Stimulated activated CD4-positive, alpha-beta T cell treated with anti-CD3 and anti-CD28 coated beads, Interleukin-2, amount 100 ng/mL, for 48 hours (primary cell): ENCODE data around the gene FOXJ3.
"Not testable (repeated sequence)": the region's sequence is repeated elsewhere in the genome, so short reads cannot be mapped to it uniquely, and the experiment has no call there.

ENCODE experiments used
- DNase-seq, 2 donors: peaks; one replicate each; pipeline ENCODE4 v3.0.0-alpha.2; 2020

The FOXJ3 gene

DNA sequence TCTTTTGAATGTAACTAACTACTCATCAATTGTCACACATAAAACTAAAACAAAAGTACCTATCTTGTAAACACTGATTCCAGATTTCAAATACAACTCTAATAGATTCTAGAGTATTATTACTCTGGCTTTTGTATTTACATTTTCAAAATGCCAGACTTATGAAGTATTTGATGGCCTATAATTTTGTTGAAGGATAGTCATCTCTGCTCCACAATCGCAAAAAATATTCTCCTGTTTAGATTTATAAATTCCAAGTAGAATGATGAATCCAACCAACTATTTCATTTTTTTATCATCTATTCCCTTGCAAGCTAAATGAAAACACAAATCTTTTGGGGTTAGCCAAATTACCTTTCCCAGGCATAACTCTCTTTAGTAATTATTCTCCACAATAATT is 95.5 kb downstream of the FOXJ3 start:
- DNase-seq: no peak

DNA sequence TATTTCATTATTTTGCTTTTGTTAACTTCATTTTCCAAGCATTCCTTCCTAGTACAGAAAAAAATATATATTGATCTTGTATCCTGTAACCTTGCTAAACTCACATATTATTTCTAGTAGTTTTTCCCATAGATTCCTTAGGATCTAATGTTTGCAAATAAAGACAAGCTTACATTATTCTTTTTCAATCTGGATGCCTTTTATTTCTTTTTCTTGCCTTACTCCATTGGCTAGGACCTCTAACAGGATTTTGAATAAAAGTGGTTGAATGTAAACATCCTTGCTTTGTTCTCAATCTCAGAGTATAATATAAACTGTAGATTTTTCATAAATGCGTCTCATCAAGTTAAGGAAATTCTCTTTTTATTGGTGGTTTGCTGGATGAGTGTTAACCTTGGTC is 96.0 kb downstream of the FOXJ3 start:
- DNase-seq: no peak

DNA sequence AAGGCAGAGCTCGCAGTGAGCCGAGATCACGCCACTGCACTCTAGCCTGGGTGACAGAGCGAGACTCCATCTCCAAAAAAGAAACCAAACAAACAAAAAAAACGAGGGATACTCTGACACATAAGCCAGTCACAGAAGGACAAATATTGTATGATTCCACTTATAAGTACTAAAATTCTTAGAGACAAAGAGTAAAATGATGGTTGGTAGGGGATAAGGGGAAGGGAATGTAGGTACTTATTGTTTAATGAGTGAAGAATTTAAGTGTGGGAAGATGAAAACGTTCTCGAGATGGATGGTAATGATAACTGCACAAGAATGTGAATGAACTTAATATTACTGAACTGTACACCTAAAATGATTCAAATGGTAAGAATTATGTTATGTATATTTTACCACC is 103.8 kb downstream of the FOXJ3 start:
- DNase-seq: no peak

DNA sequence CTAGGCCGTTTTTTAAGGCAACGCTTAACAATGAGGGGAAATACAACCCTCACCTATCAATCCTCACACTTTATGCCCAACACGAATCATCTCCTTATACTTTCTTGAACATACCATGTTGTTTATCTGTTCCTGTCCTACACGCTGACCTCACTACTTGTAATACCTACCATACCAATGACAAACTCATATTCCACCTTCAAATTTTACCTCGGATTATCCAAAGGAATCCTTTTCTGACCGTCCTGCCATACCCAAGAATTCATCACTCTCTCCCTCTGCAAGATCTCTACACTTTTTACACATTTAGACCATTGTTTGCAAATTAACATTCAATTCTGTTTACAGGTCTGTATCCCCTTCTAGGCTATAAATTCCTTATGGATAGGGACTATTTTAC is 106.1 kb downstream of the FOXJ3 start:
- DNase-seq: no peak

DNA sequence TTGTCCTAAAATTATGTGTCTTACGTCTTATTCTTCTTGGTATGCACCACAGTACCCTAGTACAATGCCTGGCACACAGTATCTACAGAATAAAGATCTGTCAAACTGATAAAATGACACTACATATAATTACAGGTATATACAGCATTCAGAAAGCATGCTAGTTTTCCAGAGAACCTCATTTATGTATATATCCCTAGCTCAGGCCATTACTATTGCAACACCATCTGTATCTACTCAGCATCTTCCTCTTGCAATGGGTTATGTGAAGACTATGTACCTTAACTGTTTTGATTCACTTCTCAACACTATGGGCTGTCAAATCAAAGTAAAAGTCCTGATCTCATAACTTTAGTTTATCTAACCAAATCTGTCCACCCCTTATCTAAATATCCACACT is 112.0 kb downstream of the FOXJ3 start:
- DNase-seq: no peak

DNA sequence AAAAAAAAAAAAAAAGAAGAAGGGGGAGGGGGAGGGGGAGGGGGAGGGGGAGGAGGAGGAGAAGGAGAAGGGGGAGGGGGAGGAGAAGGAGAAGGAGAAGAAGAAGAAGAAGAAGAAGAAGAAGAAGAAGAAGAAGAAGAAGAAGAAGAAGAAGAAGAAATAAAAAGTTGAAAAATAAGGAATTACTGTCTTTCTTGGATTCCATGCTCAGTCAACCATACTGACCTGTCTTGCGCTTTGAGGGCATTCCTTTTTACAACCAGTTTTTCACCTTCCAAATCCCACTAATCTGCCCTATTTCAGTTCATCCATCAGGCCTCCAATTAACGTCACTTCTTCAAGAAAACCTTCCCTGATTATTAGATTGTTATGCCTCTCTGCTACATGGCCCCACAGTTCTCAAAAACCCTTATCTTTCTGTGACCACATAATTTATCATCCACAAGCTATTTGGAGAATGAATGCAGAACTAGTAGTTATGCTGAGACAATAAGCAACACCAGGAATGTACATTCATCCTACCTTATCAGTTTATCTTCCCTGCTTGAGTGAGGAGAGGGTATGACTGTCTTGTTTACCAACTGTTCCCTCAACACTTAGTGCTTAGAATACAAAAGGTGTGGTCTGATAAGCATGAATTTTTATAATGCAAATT is 113.0 kb downstream of the FOXJ3 start:
- no peak for DNase-seq

DNA sequence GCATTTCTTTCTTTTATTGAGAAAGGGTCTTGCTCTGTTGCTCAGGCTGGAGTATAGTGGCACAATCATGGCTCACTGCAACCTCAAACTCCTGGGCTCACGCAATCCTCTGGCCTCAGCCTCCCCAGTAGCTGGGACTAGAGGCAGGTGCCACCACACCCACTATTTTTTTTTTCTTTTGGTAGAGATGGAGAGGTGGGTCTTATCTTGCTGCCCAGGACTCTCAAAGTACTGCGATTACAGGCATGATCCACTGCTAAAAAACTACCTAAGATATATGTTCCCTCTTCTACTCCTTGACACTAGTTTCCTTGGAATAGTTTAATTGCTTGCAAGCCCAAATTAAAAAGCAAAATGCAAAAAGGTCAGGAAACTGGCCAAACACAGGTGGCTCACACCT is 113.6 kb downstream of the FOXJ3 start:
- no peak for DNase-seq

DNA sequence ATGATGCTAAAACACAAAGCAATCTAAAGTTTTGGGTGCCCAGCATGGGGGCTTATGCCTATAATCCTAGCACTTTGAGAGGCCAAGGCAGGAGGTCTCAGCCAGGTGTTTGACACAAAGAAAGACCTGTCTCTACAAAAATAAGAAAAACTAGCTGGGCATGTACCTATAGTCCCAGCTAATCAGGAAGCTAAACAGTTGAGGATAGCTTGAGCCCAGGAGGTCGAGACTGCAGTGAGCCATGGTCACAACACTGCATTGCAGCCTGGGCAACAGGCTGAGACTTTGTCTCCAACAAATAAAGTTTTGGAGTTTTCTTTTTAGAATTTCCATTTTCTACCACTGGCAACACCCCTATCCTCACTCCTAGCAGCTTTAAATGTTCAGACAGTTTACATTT is 115.4 kb downstream of the FOXJ3 start:
- DNase-seq: no peak

DNA sequence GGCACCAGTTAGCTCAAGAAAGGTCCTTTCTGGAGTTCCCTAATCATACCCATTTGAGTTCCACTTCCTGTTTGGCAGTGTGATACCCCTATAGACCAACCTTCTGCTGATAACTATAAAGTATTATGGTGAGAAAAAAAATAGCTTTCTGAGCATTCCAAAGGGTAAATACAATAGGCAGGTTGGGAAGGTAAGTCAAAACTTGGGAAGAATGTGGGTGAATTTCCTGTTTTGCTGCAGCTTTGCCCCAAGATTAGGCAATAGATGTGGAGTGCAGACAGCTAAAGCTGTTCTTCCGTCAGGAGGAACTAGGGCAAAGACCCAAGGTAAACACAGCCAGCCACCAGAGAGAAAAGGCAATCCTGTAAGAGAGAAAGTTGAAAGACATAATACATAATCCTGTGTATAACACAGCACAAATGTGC is 120.6 kb downstream of the FOXJ3 start:
- DNase-seq: no peak

DNA sequence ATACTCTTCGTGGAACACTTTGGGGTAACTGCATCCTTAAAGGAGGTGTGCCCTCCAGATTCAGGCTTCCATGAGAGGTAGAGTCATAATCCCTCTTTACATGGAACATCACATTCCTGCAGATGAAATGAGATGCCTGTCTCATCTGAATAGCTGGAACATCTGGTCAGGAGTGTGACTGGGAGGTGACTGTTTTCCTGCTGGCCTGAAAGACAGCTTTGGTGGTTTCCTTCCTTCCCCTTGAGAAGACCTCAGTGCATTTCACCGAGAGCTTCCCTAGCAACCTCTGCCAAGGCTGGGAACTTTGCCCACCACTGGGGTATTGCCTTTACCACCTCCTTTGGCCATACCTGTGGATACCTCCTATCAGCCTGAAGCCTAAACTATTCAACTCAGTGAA is 123.8 kb downstream of the FOXJ3 start:
- DNase-seq: no peak

DNA sequence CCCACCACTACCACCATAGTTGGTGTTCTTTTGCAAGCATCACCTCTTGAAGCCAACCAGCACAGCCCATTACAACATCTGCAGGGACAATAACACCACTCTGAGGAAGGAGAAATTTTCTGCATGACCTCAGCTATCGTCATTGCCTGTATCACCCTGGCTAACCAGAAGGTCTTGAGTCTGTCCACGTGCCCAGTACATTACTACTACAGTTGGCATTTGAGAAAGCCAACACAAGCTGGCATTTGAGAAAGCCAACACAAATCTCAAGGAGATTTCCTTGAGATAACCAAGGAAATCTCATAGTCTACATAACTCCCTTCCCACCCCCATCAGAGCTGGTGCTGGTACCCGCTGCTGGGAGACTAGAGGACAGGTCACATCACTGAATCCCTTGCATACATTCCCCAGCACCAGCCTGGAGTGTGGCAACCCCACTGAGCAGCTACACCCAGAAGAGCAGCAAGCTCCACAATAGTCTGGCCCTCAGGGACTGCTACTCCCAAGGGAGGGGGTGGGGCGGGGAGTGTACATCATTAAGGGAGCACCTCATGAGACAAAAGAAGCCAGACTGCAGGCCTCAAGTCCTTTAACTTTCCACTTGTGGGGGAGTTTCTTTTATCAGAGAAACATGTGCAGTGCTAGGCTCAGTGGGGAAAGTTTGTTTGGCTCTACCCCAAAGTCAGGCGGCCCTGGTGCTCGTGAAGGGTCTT is 124.5 kb downstream of the FOXJ3 start:
- DNase-seq: no peak

DNA sequence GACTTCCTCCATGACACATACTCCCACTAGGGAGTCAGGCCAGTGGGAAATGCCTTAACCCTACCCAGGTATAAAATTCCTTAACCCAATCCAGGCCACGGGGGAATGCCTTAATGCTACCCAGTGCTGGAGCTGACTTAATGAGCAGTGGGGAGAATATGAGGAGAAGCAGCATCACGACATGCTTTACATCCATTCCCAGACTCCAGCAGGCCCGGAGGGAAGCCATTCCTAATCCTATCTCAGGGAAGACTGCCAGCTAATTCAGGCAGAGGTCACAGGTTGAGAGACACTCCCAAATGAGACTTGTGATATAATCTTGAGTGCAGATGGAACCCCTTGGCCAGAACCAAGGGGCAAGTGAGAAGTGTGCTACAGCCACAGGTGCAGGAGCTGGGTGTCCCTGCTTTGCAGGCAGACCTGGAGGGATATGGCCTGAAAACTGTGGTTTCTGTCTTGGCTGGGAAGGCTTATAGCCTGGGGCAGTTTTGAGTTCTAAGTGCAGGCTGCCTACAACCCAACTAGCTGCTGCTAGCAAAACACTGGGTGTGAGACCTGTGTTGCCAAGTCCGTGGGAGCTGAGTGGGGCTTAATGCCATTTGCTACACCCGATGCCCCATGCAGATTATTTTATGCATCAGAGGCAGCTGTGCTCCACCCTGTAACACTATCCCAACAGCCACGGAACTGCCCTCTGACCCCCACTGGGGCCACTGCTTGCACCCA is 125.3 kb downstream of the FOXJ3 start:
- no peak for DNase-seq

DNA sequence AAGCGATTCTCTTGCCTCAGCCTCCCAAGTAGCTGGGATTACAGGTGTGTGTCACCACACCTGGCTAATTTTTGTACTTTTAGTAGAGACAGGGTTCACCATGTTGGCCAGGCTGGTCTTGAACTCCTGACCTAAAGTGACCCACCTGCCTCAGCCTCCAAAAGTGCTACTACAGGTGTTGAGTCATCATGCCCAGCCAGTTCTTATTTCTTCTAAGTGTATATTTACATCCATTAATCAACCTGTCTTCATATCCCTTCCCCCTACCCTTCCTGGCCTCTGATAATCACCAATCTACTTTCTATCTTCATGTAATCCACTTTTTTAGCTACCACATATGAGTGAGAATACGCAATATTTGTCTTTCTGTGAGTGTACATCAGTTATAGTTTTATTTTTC is 128.1 kb downstream of the FOXJ3 start:
- not testable (repeated sequence) for DNase-seq

DNA sequence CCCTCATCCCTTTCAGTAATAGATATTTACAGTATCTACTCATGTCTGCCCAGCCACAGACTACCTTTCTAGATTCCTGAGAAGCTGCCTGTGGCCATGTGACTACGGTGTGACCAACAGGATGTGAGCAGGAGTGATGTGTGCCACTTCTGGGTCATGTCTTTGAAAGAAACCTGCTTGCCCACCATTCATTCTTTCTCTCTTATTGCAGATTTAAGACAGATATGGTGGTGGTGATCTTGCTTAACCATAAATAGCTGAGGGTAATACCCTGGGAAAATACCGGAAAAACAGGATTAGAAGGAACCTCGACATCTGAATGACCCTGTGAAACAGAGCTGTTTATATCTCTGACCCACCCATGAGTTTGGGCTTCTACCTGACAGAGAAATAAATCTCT is 128.9 kb downstream of the FOXJ3 start:
- DNase-seq: no peak

DNA sequence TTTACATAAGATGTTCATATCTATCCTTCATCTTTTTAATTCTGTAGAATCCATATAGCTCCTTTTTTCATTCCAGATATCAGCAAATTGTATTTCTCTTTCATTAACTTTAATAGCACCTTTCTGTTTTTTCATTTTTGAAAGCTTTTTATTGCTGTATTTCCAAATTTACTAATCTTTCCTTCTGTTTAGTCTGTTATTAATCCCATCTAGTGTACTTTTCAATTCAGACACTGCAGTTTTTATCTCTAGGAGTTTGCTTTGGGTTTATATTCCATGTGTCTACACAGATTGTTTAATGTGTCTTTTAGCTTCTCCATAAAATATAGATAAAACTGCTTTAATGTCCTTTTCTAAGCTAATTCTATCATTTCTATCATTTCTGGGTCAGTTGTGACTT is 133.0 kb downstream of the FOXJ3 start:
- no peak for DNase-seq

DNA sequence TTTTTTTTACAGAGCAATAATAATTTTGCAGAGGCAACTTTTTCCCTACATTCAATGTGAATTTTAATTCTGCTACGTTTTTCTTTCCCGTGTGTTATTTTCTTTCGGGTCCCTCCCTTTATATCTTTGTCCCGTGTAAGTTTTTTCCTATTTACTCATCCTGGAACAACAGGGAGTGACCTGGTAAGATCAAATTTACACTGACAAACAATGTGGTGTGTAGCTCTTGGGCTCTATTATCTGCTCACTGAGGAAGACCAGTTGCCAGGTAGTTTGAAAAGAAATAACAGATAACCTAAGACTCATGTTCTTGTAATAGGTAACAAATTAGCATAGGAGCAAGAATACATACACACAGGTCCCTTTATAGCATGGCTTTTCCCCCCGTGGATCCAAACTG is 136.8 kb downstream of the FOXJ3 start:
- no peak for DNase-seq

DNA sequence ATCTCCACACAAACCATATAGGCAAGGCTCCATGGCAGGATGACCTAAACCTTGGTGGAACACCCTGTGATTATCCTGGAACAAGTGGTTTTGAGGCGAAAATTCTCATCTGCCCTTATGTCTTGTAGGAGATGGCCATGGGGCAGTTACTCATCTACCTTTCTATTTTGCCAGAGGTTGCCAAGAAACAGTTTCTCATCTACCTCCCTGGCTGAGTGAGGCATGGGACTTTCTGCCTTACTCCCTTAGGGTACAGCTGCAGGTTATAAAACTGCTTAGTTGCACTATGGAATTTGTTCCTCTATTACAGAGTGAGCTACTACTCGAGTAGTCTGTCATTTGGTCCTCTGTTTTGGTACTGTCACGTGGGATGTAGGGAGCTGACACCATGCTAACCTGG is 139.2 kb downstream of the FOXJ3 start:
- no peak for DNase-seq

DNA sequence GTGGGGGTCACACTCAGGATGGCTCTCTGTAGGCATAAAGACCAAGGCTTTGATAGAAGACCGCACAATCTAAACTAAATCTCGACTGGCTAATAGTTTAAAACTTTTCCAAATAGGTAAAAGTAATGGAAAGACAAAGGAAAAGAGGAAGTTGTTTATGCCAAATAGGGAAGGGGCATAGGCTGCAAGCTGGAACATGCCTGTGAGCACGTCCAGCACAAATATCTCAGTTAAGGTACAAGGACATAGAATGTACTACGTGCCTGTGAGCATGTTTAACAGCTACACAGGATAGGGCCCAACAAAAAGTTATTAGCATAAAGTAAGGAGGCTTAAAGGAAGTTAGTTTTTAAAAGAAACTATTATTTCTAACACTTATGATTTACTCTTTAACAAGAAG is 142.9 kb downstream of the FOXJ3 start:
- DNase-seq: no peak

DNA sequence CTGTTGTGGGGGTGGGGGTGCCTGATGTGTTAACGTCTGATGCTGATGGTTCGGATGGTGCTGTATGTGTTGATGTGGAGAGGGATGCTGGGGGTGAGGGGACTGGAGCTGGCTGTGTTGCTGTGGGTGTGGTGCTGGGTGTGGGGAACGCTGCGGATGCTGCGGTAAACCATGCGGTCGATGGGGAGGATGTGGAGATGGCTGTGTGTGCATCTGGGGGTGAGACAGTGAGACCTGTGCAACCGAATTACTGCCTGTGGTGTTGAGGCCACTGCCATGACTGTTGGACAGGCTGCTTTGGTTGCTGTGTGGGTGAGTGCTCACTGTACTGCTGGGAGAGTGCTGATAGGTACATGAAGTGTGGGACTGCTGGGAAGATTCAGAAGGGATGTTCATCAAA is 143.7 kb downstream of the FOXJ3 start:
- no peak for DNase-seq

DNA sequence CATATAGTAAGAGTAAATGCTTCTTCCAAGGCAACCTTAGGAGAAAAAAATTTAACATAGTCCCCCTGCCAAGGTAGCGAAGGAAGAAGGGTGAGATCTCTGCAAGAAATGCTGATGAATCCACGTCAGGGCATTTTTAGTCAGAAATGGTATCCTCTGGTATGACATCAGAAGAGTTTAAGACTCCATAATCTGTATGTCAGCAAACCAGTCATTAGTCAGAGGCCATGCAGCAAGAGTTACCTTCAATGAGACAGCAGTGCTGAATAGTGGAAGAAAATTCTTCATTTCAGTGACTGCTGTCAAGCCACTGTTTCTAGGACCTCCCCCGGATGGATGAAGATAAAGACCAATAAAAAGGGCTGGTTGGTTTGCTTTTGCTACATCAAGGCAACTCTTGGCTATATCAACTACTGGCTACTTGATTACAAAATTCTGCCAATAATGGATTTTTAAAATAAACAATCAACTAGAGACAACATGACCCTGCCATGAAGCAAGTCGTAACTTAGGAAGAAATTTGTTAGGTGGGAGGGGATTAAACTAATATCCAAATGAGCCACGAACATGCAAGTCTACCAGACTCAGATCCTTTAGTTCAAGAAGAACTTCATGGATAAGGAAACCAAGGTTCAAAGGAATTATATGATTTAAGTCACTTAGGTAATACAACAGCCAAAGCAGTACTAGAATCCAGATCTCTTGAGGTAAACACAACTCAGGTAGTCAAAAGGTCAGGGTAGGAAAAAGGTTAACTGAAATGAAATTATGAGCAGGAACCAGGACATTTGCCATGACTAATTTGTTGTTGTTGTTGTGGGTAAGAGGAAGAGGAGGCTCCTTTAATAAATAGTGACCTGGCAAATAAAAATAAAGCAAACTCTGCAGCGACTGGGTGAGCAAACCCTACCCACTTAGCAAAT is 144.8 kb downstream of the FOXJ3 start:
- DNase-seq: no peak

DNA sequence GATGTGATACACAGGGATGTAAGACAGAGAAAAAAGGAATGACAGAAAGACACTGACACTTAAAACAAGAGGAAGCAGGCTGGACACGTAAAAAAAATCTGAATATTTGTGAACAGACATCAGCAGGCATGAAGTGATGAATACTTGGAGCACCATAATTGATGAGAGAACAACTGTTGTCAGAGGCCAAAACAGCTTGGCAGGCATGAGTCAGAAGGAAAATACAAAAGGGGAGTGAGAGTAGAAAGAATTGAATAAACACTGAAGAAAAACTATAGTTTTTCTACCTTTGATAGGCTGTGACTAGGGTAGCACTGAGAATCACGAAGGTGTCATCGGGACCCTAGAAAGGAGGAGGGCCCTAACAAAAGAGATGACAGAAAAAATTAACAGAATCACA is 148.9 kb downstream of the FOXJ3 start:
- no peak for DNase-seq

DNA sequence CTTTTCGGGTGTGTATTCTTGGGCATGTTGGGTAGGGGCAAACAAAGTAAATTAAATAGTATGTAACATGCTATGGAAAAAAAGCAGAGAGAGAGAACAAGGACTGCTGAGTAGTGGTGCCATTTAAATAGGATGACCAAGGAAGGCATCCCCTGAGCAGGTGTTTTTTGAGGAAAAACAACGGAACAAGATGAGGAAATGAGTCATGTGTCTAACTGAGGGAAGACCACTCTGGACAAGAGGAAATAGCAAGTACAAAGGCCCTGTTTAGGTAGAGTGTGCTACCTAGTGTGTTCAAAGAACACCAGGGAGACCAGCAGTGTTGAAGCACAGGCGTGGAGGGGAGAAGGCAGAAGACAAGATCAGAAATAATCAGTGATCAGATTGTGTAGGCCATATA is 150.4 kb downstream of the FOXJ3 start:
- DNase-seq: no peak

DNA sequence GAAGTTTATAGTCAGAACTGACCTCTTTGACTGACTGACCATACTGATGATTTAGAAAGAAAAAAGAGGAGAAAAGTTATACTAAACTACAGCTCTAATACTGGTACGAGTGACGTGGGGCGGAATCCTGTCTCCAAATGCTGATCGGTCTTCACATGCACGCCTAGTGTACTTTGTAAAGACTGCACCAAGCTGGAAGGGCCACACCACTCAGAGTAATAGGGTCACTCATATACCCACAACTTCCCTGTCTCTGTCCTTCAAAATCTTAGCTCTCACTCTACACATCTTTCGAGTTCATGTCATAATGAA is 151.1 kb downstream of the FOXJ3 start:
- DNase-seq: no peak
